GM23338 (cell line): ENCODE measurements around the gene SH3GL2. TPM values are rescaled to one million over a fixed set of nuclear protein-coding genes. Genes with fewer than 3 reads are reported as not detected.

Source experiments
- ATAC-seq: fragments of 200-7000 bp; cut with Tn5 transposase; 3 replicates; pipeline ENCODE4 v1.9.1; 2020
- DNase-seq: peaks from one replicate; pipeline ENCODE4 v3.0.0-alpha.2; 2015; ENCODE audit warnings: low spot score
- H2AFZ ChIP-seq: fragments of 200-600 bp; sonication (generic); 2 replicates; pipeline ENCODE4 v1.8.0; 2016; ENCODE audit warnings: antibody characterized with exemption, mild to moderate bottlenecking, moderate library complexity
- H3F3A ChIP-seq: fragments of 200-600 bp; sonication (generic); replicated peaks from 2 replicates; pipeline ENCODE4 v1.8.0; 2017; ENCODE audit warnings: antibody characterized with exemption, mixed run types, low read depth
- H3K27ac ChIP-seq: fragments of 200-600 bp; sonication (generic); 2 replicates; pipeline ENCODE4 v1.6.1; 2016; ENCODE audit warnings: low read depth
- H3K27me3 ChIP-seq: fragments of 200-600 bp; sonication (generic); 2 replicates; pipeline ENCODE4 v1.8.0; 2016; ENCODE audit warnings: mild to moderate bottlenecking, mixed run types, moderate library complexity; ENCODE audit not compliant: insufficient read depth
- H3K36me3 ChIP-seq: fragments of 200-600 bp; sonication (generic); 2 replicates; pipeline ENCODE4 v1.8.0; 2016; ENCODE audit warnings: mild to moderate bottlenecking; ENCODE audit not compliant: insufficient read depth
- H3K4me1 ChIP-seq: fragments of 200-600 bp; sonication (generic); 2 replicates; pipeline ENCODE4 v1.8.0; 2016; ENCODE audit warnings: mild to moderate bottlenecking, moderate library complexity; ENCODE audit not compliant: insufficient read depth
- H3K4me2 ChIP-seq: fragments of 200-600 bp; sonication (generic); 2 replicates; pipeline ENCODE4 v1.7.1; 2017; ENCODE audit warnings: mixed run types
- H3K4me3 ChIP-seq: fragments of 200-600 bp; sonication (generic); 2 replicates; pipeline ENCODE4 v1.6.1; 2016; ENCODE audit warnings: mixed run types
- H3K79me2 ChIP-seq: fragments of 200-600 bp; sonication (generic); replicated peaks from 2 replicates; pipeline ENCODE4 v1.8.0; 2017; ENCODE audit warnings: mild to moderate bottlenecking; ENCODE audit not compliant: insufficient read depth
- H3K9me2 ChIP-seq: fragments of 200-600 bp; sonication (generic); 2 replicates; pipeline ENCODE4 v1.8.0; 2017; ENCODE audit not compliant: insufficient read depth
- H4K20me1 ChIP-seq: fragments of 200-600 bp; sonication (generic); replicated peaks from 2 replicates; pipeline ENCODE4 v1.8.0; 2017; ENCODE audit warnings: mild to moderate bottlenecking; ENCODE audit not compliant: insufficient read depth
- H3K27ac Mint-ChIP-seq: 2 replicates; pipeline ENCODE4 v1.8.0; 2020; ENCODE audit warnings: inconsistent platforms, mild to moderate bottlenecking, moderate library complexity, mixed read lengths
- H3K27me3 Mint-ChIP-seq: 3 replicates; pipeline ENCODE4 v1.8.0; 2022; ENCODE audit warnings: low read depth, mild to moderate bottlenecking, moderate library complexity, mixed read lengths, inconsistent platforms; ENCODE audit not compliant: insufficient read depth, poor library complexity
- H3K36me3 Mint-ChIP-seq: 3 replicates; pipeline ENCODE4 v1.8.0; 2021; ENCODE audit warnings: low read depth, mild to moderate bottlenecking, inconsistent platforms, moderate library complexity, mixed read lengths
- H3K4me1 Mint-ChIP-seq: 3 replicates; pipeline ENCODE4 v1.8.0; 2020; ENCODE audit warnings: mild to moderate bottlenecking, inconsistent platforms, mixed read lengths
- H3K4me3 Mint-ChIP-seq: 3 replicates; pipeline ENCODE4 v1.8.0; 2021; ENCODE audit warnings: moderate library complexity, mild to moderate bottlenecking, inconsistent platforms, mixed read lengths
- H3K9me3 Mint-ChIP-seq: 3 replicates; pipeline ENCODE4 v1.8.0; 2020; ENCODE audit warnings: moderate library complexity, mild to moderate bottlenecking, inconsistent platforms, mixed read lengths
- CREB1 ChIP-seq: fragments of 250-450 bp; sonication (Bioruptor Pico); IDR thresholded peaks from 2 replicates; pipeline ENCODE4 v1.5.0; 2020; ENCODE audit warnings: low read depth, mild to moderate bottlenecking, moderate library complexity
- CTCF ChIP-seq, 2 experiments: fragments of 200-600 bp in 1 of 2; sonication (generic) in 1 of 2; conservative IDR thresholded peaks; 2 replicates each; pipeline versions ENCODE4 v1.5.1 to v1.6.1; 2016 to 2017; ENCODE audit warnings: antibody characterized with exemption in 2 of 2, low read depth in 2 of 2, mild to moderate bottlenecking in 2 of 2, moderate library complexity in 1 of 2
- ETS1 ChIP-seq: IDR thresholded peaks from 2 replicates; pipeline ENCODE4 v1.6.1; 2016; ENCODE audit warnings: antibody characterized with exemption
- EZH2 ChIP-seq: fragments of 200-600 bp; sonication (generic); IDR thresholded peaks from one replicate; pipeline ENCODE4 v1.8.0; 2017; ENCODE audit warnings: antibody characterized with exemption, mild to moderate bottlenecking, low read depth; ENCODE audit not compliant: unreplicated experiment
- EZH2phosphoT487 ChIP-seq: fragments of 200-600 bp; sonication (generic); IDR thresholded peaks from one replicate; pipeline ENCODE4 v1.8.1; 2018; ENCODE audit warnings: antibody characterized with exemption; ENCODE audit not compliant: unreplicated experiment
- JUNB ChIP-seq: IDR thresholded peaks from one replicate; pipeline ENCODE4 v1.6.1; 2016; ENCODE audit warnings: antibody characterized with exemption; ENCODE audit not compliant: unreplicated experiment
- NANOG ChIP-seq: IDR thresholded peaks from 2 replicates; pipeline ENCODE4 v1.6.1; 2016; ENCODE audit warnings: antibody characterized with exemption, borderline replicate concordance
- POLR2AphosphoS5 ChIP-seq: IDR thresholded peaks from 2 replicates; pipeline ENCODE4 v1.6.1; 2016; ENCODE audit warnings: antibody characterized with exemption, low read depth
- REST ChIP-seq: IDR thresholded peaks from one replicate; pipeline ENCODE4 v1.6.1; 2018; ENCODE audit warnings: antibody characterized with exemption; ENCODE audit not compliant: unreplicated experiment
- STAT1 ChIP-seq: IDR thresholded peaks from one replicate; pipeline ENCODE4 v1.6.1; 2016; ENCODE audit warnings: antibody characterized with exemption; ENCODE audit not compliant: unreplicated experiment
- ZNF114 ChIP-seq: fragments of 250-450 bp; sonication (Bioruptor Pico); IDR thresholded peaks from 2 replicates; pipeline ENCODE4 v1.5.0; 2020; ENCODE audit warnings: mild to moderate bottlenecking, moderate library complexity
- ZNF331 ChIP-seq: fragments of 250-450 bp; sonication (Bioruptor Pico); IDR thresholded peaks from 2 replicates; pipeline ENCODE4 v1.5.0; 2020; ENCODE audit warnings: low read depth, mild to moderate bottlenecking, moderate library complexity
- ZNF462 ChIP-seq: fragments of 250-450 bp; sonication (Bioruptor Pico); IDR thresholded peaks from 2 replicates; pipeline ENCODE4 v1.5.0; 2020; ENCODE audit warnings: mild to moderate bottlenecking, moderate library complexity
- polyA plus RNA-seq: library from polyadenylated mRNA; unstranded; fragments of >200 nt; fragmentation: Nextera tagmentation; extraction: Ambion mirVana; gene quantifications from 2 replicates; pipeline ENCODE4 v1.2.1, GENCODE V29; 2016
- total RNA-seq: library from RNA; depleted of rRNA; stranded (reverse); fragments of >200 nt; shearing (Covaris generic); gene quantifications from 2 replicates; pipeline ENCODE4 v1.2.3, GENCODE V29; 2014

The SH3GL2 gene
- total and polyA plus RNA-seq, 2 experiments from 2014 or later = 5.9 to 8.6 TPM

GRCh38 chr9:17609312-17610005 lies 30.6 kb downstream of the SH3GL2 start:
- Histone ChIP-seq H3K27ac (no peak overlapping the region), H3K36me3 (no peaks in the 10 kb centered on the region), H3K4me1 (peaks cover 10% of the 10 kb centered on the region; the same call in 1 of the 2 replicates), H3K4me3 (no peak overlapping the region), H3K79me2 (no peaks in the 10 kb centered on the region), H3K4me2 (no peak overlapping the region), H3F3A (no peaks in the 10 kb centered on the region), H3K27me3 (no peaks in the 10 kb centered on the region), H3K9me2 (no peaks in the 10 kb centered on the region), H2AFZ (no peak overlapping the region), H4K20me1 (no peaks in the 10 kb centered on the region)
- ATAC-seq (peak; percentile 72; the same call in 2 of the 3 replicates), DNase-seq (peak; percentile 9)
- Mint-ChIP-seq H3K36me3 (no peaks in the 10 kb centered on the region), H3K9me3 (no peaks in the 10 kb centered on the region), H3K27ac (no peak overlapping the region), H3K27me3 (no peaks in the 10 kb centered on the region), H3K4me1 (peaks cover 15% of the 10 kb centered on the region; the same call in 2 of the 3 replicates), H3K4me3 (no peak overlapping the region)
- no peak for TF ChIP-seq POLR2AphosphoS5
- no peak for TF ChIP-seq ZNF331 (CRISPR knock-in tag)
- no peak for TF ChIP-seq NANOG
- no peak for TF ChIP-seq REST
- TF ChIP-seq ZNF462 (CRISPR knock-in tag) = no peak
- TF ChIP-seq CREB1 (CRISPR knock-in tag) = no peak
- TF ChIP-seq EZH2 = no peak
- TF ChIP-seq EZH2phosphoT487 = no peak
- TF ChIP-seq JUNB = no peak
- TF ChIP-seq CTCF (conservative IDR thresholded peaks at IDR 0.05; ENCODE audit: low read depth in 2 of 2) = no peak
- no peak for TF ChIP-seq ZNF114 (CRISPR knock-in tag)
- TF ChIP-seq ETS1 = no peak
- TF ChIP-seq STAT1 = no peak
